HEK293 (cell line): Measurements from ENCODE around the gene PRIMA1.
A peak's percentile ranks its signal among the peaks of the same experiment; 100 is the strongest.

ENCODE experiments used
- CTCF ChIA-PET: fragments of 350-600 bp; formaldehyde crosslinking; extraction: SDS; loops from one replicate; lab custom pipeline; 2021; ENCODE audit warnings: antibody characterized with exemption; lab: Yijun Ruan, JAX
- POLR2A ChIA-PET: fragments of 300-600 bp; formaldehyde crosslinking; extraction: SDS; loops from one replicate; lab custom pipeline; 2020; ENCODE audit warnings: antibody characterized with exemption, inconsistent platforms; lab: Yijun Ruan, JAX
- H3K27ac ChIP-seq: fragments of 200-500 bp; sonication (Bioruptor generic); 2 replicates; pipeline ENCODE4 v1.5.1; 2014; ENCODE audit warnings: low read depth, low read length, control low read depth, inconsistent platforms; ENCODE audit errors: extremely low read depth
- H3K36me3 ChIP-seq, 2 experiments: fragments of 200-500 bp in 1 of 2; sonication (Bioruptor generic) in 1 of 2; 1 replicate in 1 of 2; 2 replicates in 1 of 2; pipeline ENCODE4 v1.5.1; 2014 to 2017; ENCODE audit warnings: inconsistent platforms in 2 of 2, low read length in 2 of 2; ENCODE audit not compliant: control insufficient read depth in 2 of 2, insufficient read depth in 1 of 2
- H3K4me1 ChIP-seq: fragments of 200-500 bp; sonication (Bioruptor generic); 2 replicates; pipeline ENCODE4 v1.5.1; 2014; ENCODE audit warnings: mild to moderate bottlenecking, low read length, inconsistent platforms; ENCODE audit not compliant: control insufficient read depth, insufficient read depth
- H3K4me3 ChIP-seq: 2 replicates; pipeline ENCODE4 v1.5.1; 2011; ENCODE audit warnings: low read depth, mild to moderate bottlenecking, control low read depth, low read length, moderate library complexity
- H3K9me3 ChIP-seq: fragments of 200-500 bp; sonication (Bioruptor generic); 2 replicates; pipeline ENCODE4 v1.5.1; 2014; ENCODE audit warnings: low read depth, low read length, inconsistent platforms; ENCODE audit not compliant: control insufficient read depth, insufficient read depth
- KLF1 ChIP-seq: fragments of 450-650 bp; formaldehyde crosslinking; IDR thresholded peaks from 2 replicates; pipeline ENCODE4 v1.5.1; 2016; ENCODE audit warnings: missing biosample characterization, missing genetic modification characterization
- SCRT2 ChIP-seq: fragments of 450-650 bp; formaldehyde crosslinking; IDR thresholded peaks from 2 replicates; pipeline ENCODE4 v1.5.1; 2016; ENCODE audit warnings: missing biosample characterization, missing genetic modification characterization
- SP2 ChIP-seq: fragments of 450-650 bp; formaldehyde crosslinking; IDR thresholded peaks from 2 replicates; pipeline ENCODE4 v1.5.1; 2016; ENCODE audit warnings: missing biosample characterization, missing genetic modification characterization
- SP3 ChIP-seq: fragments of 450-650 bp; formaldehyde crosslinking; IDR thresholded peaks from 2 replicates; pipeline ENCODE4 v1.5.1; 2016; ENCODE audit warnings: missing biosample characterization, missing genetic modification characterization
- TCF7L2 ChIP-seq: IDR thresholded peaks from 2 replicates; pipeline ENCODE4 v1.6.1; 2011; ENCODE audit warnings: low read depth, mild to moderate bottlenecking, inconsistent platforms, low read length, moderate library complexity, borderline replicate concordance
- ZBTB20 ChIP-seq: fragments of 450-650 bp; formaldehyde crosslinking; IDR thresholded peaks from 2 replicates; pipeline ENCODE4 v1.5.1; 2016; ENCODE audit warnings: missing biosample characterization, missing genetic modification characterization
- ZFHX2 ChIP-seq: fragments of 450-650 bp; formaldehyde crosslinking; conservative IDR thresholded peaks from 2 replicates; pipeline ENCODE4 v1.5.1; 2016; ENCODE audit warnings: missing biosample characterization, missing genetic modification characterization
- ZFP37 ChIP-seq: fragments of 450-650 bp; formaldehyde crosslinking; IDR thresholded peaks from 2 replicates; pipeline ENCODE4 v1.5.1; 2016; ENCODE audit warnings: missing biosample characterization, missing genetic modification characterization
- ZIC2 ChIP-seq: fragments of 450-650 bp; formaldehyde crosslinking; IDR thresholded peaks from 2 replicates; pipeline ENCODE4 v1.5.1; 2016; ENCODE audit warnings: missing biosample characterization, missing genetic modification characterization
- ZNF221 ChIP-seq: fragments of 450-650 bp; formaldehyde crosslinking; IDR thresholded peaks from 2 replicates; pipeline ENCODE4 v1.5.1; 2017; ENCODE audit warnings: missing biosample characterization, missing genetic modification characterization, borderline replicate concordance
- ZNF223 ChIP-seq: fragments of 450-650 bp; formaldehyde crosslinking; IDR thresholded peaks from 2 replicates; pipeline ENCODE4 v1.5.1; 2016; ENCODE audit warnings: missing biosample characterization, missing genetic modification characterization
- ZNF324 ChIP-seq: fragments of 450-650 bp; formaldehyde crosslinking; IDR thresholded peaks from 2 replicates; pipeline ENCODE4 v1.5.1; 2016; ENCODE audit warnings: missing biosample characterization, missing genetic modification characterization
- ZNF341 ChIP-seq: fragments of 450-650 bp; formaldehyde crosslinking; IDR thresholded peaks from 2 replicates; pipeline ENCODE4; 2016; ENCODE audit warnings: low read depth, missing biosample characterization, missing genetic modification characterization
- ZNF404 ChIP-seq: fragments of 450-650 bp; formaldehyde crosslinking; IDR thresholded peaks from 2 replicates; pipeline ENCODE4 v1.5.1; 2017; ENCODE audit warnings: missing biosample characterization, missing genetic modification characterization
- ZNF423 ChIP-seq: fragments of 450-650 bp; formaldehyde crosslinking; IDR thresholded peaks from 2 replicates; pipeline ENCODE4 v1.5.1; 2016; ENCODE audit warnings: missing biosample characterization, missing genetic modification characterization
- ZNF426 ChIP-seq: fragments of 450-650 bp; formaldehyde crosslinking; IDR thresholded peaks from 2 replicates; pipeline ENCODE4 v1.5.1; 2017; ENCODE audit warnings: missing biosample characterization, missing genetic modification characterization, mild to moderate bottlenecking, inconsistent platforms, moderate library complexity
- ZNF501 ChIP-seq: fragments of 450-650 bp; formaldehyde crosslinking; IDR thresholded peaks from 2 replicates; pipeline ENCODE4 v1.5.1; 2016; ENCODE audit warnings: missing biosample characterization, missing genetic modification characterization
- ZNF555 ChIP-seq: fragments of 450-650 bp; formaldehyde crosslinking; conservative IDR thresholded peaks from 2 replicates; pipeline ENCODE4 v1.5.1; 2017; ENCODE audit warnings: missing biosample characterization, mild to moderate bottlenecking, missing genetic modification characterization, inconsistent platforms
- ZNF610 ChIP-seq: fragments of 450-650 bp; formaldehyde crosslinking; IDR thresholded peaks from 2 replicates; pipeline ENCODE4 v1.5.1; 2016; ENCODE audit warnings: missing biosample characterization, missing genetic modification characterization, borderline replicate concordance
- ZNF664 ChIP-seq: fragments of 450-650 bp; formaldehyde crosslinking; IDR thresholded peaks from 2 replicates; pipeline ENCODE4 v1.5.1; 2016; ENCODE audit warnings: missing biosample characterization, missing genetic modification characterization
- ZNF830 ChIP-seq: fragments of 450-650 bp; IDR thresholded peaks from 2 replicates; pipeline ENCODE4 v1.5.0; 2018; ENCODE audit warnings: missing biosample characterization, missing genetic modification characterization, low read depth, mild to moderate bottlenecking, moderate library complexity
- TF ChIP-seq, protein P1 (sequence below): fragments of 450-650 bp; formaldehyde crosslinking; IDR thresholded peaks from 2 replicates; pipeline ENCODE4 v1.5.1; 2016; ENCODE audit warnings: missing biosample characterization, missing genetic modification characterization
- TF ChIP-seq, protein P2 (sequence below): fragments of 450-650 bp; formaldehyde crosslinking; optimal IDR thresholded peaks from 2 replicates; pipeline ENCODE3; 2016; ENCODE audit warnings: missing biosample characterization, mild to moderate bottlenecking, missing genetic modification characterization
- TF ChIP-seq, protein P3 (sequence below): fragments of 450-650 bp; formaldehyde crosslinking; IDR thresholded peaks from 2 replicates; pipeline ENCODE4 v1.5.1; 2016; ENCODE audit warnings: missing biosample characterization, missing genetic modification characterization
- TF ChIP-seq, protein P4 (sequence below): fragments of 450-650 bp; formaldehyde crosslinking; IDR thresholded peaks from 2 replicates; pipeline ENCODE4 v1.5.1; 2016; ENCODE audit warnings: missing biosample characterization, missing genetic modification characterization
- TF ChIP-seq, protein P5 (sequence below): fragments of 450-650 bp; formaldehyde crosslinking; IDR thresholded peaks from 2 replicates; pipeline ENCODE4 v1.5.1; 2016; ENCODE audit warnings: missing biosample characterization, missing genetic modification characterization

PRIMA1 gene

DNA sequence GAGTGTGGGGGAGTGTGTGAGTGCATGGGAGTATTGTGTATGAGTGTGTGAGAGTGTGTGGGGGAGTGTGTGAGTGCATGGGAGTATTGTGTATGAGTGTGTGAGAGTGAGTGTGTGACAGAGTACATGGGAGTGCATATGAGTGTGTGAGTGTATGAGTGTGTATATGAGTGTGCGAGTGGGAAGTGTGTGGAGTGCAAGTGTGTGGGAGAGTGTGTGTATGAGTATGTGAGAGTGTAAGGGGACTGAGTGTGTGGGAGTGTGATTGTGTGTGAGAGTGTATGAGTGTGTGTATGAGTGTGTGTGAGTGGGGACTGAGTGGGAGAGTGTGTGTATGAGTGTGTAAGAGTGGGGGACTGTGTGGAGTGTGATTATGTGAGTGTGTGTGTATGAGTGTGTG is 40.7 kb downstream of the PRIMA1 start (continued):
- no peak for TF ChIP-seq ZNF555 (tag by site-specific recombination)
- TF ChIP-seq, protein P1, sequence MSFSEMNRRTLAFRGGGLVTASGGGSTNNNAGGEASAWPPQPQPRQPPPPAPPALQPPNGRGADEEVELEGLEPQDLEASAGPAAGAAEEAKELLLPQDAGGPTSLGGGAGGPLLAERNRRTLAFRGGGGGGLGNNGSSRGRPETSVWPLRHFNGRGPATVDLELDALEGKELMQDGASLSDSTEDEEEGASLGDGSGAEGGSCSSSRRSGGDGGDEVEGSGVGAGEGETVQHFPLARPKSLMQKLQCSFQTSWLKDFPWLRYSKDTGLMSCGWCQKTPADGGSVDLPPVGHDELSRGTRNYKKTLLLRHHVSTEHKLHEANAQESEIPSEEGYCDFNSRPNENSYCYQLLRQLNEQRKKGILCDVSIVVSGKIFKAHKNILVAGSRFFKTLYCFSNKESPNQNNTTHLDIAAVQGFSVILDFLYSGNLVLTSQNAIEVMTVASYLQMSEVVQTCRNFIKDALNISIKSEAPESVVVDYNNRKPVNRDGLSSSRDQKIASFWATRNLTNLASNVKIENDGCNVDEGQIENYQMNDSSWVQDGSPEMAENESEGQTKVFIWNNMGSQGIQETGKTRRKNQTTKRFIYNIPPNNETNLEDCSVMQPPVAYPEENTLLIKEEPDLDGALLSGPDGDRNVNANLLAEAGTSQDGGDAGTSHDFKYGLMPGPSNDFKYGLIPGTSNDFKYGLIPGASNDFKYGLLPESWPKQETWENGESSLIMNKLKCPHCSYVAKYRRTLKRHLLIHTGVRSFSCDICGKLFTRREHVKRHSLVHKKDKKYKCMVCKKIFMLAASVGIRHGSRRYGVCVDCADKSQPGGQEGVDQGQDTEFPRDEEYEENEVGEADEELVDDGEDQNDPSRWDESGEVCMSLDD (tag by site-specific recombination) = no peak
- no peak for TF ChIP-seq ZNF223 (tag by site-specific recombination)
- TF ChIP-seq ZNF423 (tag by site-specific recombination) = no peak
- TF ChIP-seq ZNF324 = no peak
- TF ChIP-seq ZNF404 (tag by site-specific recombination) = no peak
- TF ChIP-seq ZNF830 (tag by site-specific recombination) = no peak
- peak; percentile 95 for TF ChIP-seq ZFHX2 (tag by site-specific recombination)
- TF ChIP-seq ZNF501 = no peak
- TF ChIP-seq ZFP37 (tag by site-specific recombination) = no peak
- TF ChIP-seq, protein P2, sequence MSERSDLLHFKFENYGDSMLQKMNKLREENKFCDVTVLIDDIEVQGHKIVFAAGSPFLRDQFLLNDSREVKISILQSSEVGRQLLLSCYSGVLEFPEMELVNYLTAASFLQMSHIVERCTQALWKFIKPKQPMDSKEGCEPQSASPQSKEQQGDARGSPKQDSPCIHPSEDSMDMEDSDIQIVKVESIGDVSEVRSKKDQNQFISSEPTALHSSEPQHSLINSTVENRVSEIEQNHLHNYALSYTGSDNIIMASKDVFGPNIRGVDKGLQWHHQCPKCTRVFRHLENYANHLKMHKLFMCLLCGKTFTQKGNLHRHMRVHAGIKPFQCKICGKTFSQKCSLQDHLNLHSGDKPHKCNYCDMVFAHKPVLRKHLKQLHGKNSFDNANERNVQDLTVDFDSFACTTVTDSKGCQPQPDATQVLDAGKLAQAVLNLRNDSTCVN (tag by site-specific recombination) = no peak
- no peak for TF ChIP-seq ZNF610 (tag by site-specific recombination)
- TF ChIP-seq, protein P3, sequence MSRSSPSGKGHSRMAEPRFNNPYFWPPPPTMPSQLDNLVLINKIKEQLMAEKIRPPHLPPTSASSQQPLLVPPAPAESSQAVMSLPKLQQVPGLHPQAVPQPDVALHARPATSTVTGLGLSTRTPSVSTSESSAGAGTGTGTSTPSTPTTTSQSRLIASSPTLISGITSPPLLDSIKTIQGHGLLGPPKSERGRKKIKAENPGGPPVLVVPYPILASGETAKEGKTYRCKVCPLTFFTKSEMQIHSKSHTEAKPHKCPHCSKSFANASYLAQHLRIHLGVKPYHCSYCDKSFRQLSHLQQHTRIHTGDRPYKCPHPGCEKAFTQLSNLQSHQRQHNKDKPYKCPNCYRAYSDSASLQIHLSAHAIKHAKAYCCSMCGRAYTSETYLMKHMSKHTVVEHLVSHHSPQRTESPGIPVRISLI (tag by site-specific recombination) = no peak
- TF ChIP-seq ZNF221 (tag by site-specific recombination) = no peak
- TF ChIP-seq KLF1 (tag by site-specific recombination) = no peak
- TF ChIP-seq ZBTB20 (tag by site-specific recombination) = no peak
- no peak for TF ChIP-seq SP2 (tag by site-specific recombination)

DNA sequence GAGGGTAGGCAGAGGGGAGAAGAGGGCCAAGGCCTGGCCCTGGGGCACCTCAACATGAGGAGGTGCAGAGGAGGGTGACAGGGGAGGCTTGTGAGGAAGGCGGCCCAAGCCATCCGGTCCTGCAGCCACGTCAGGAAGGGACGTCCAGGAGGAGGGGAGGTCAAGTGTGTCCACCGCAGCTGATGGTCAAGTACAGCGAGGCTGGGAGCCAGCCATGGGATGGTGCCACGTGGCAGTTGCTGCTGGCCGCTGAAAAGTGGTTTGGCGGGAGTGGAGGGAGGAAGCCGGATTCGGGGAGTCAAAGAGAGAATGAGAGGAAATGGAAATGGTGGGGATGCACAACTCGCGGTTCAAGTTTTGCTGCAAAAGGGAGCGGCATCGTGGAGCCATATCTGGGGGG is 41.2 kb downstream of the PRIMA1 start:
- Histone ChIP-seq H3K4me3 (no peak overlapping the region), H3K36me3 (no peaks in the 10 kb centered on the region)
- TF ChIP-seq ZNF664 (tag by site-specific recombination) = no peak
- TF ChIP-seq TCF7L2 = no peak
- no peak for TF ChIP-seq SCRT2 (tag by site-specific recombination)
- TF ChIP-seq SP3 = no peak
- TF ChIP-seq ZNF426 = no peak
- TF ChIP-seq ZIC2 = no peak
- TF ChIP-seq, protein P4, sequence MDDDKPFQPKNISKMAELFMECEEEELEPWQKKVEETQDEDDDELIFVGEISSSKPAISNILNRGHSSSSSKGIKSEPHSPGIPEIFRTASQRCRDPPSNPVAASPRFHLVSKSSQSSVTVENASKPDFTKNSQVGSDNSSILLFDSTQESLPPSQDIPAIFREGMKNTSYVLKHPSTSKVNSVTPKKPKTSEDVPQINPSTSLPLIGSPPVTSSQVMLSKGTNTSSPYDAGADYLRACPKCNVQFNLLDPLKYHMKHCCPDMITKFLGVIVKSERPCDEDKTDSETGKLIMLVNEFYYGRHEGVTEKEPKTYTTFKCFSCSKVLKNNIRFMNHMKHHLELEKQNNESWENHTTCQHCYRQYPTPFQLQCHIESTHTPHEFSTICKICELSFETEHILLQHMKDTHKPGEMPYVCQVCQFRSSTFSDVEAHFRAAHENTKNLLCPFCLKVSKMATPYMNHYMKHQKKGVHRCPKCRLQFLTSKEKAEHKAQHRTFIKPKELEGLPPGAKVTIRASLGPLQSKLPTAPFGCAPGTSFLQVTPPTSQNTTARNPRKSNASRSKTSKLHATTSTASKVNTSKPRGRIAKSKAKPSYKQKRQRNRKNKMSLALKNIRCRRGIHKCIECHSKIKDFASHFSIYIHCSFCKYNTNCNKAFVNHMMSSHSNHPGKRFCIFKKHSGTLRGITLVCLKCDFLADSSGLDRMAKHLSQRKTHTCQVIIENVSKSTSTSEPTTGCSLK (tag by site-specific recombination) = no peak
- TF ChIP-seq, protein P5, sequence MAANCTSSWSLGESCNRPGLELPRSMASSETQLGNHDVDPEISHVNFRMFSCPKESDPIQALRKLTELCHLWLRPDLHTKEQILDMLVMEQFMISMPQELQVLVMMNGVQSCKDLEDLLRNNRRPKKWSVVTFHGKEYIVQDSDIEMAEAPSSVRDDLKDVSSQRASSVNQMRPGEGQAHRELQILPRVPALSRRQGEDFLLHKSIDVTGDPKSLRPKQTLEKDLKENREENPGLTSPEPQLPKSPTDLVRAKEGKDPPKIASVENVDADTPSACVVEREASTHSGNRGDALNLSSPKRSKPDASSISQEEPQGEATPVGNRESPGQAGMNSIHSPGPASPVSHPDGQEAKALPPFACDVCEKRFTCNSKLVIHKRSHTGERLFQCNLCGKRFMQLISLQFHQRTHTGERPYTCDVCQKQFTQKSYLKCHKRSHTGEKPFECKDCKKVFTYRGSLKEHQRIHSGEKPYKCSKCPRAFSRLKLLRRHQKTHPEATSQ (tag by site-specific recombination) = no peak
- no peak for TF ChIP-seq ZNF341 (tag by site-specific recombination)
- TF ChIP-seq, all 188 proteins: peak for 0
- CTCF ChIA-PET = no interaction called here
- Histone ChIP-seq H3K27ac (no peak overlapping the region), H3K4me1 (no peaks in the 10 kb centered on the region), H3K9me3 (no peaks in the 10 kb centered on the region)
- POLR2A ChIA-PET = no interaction called here
